NCI-H2196 (cell line): Measurements from ENCODE around the gene TMEM151B.
"Not testable (repeated sequence)": the region's sequence is repeated elsewhere in the genome, so short reads cannot be mapped to it uniquely, and the experiment has no call there.

ENCODE experiments used
- DNase-seq: peaks from one replicate; lab custom pipeline; 2025; ENCODE audit not compliant: unreplicated experiment; lab: John Stamatoyannopoulos, UW

The TMEM151B gene

GRCh38 chr6:44269921-44270525 is at the start of gene TMEM151B:
Gene TMEM151B (plus strand): TSS chr6:44270450. CDS start chr6:44270743, 293 bp downstream.
- DNase-seq: no peak

DNA sequence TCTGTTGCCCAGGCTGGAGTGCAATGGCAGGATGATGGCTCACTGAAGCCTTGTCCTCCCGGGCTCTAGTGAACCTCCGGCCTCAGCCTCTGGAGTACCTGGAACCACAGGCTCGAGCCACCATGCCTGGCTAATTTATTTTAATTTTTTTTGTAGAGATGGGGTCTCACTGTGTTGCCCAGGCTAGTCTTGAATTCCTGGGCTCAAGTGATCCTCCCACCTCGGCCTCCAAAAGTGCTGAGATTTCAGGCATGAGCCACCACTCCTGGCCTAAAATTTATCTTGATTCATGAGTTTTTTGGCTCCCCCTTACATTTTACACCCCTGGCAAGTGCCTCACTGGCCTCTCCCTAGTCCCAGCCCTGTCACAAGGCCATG is 49.3 kb upstream of the TMEM151B start:
- no peak for DNase-seq

DNA sequence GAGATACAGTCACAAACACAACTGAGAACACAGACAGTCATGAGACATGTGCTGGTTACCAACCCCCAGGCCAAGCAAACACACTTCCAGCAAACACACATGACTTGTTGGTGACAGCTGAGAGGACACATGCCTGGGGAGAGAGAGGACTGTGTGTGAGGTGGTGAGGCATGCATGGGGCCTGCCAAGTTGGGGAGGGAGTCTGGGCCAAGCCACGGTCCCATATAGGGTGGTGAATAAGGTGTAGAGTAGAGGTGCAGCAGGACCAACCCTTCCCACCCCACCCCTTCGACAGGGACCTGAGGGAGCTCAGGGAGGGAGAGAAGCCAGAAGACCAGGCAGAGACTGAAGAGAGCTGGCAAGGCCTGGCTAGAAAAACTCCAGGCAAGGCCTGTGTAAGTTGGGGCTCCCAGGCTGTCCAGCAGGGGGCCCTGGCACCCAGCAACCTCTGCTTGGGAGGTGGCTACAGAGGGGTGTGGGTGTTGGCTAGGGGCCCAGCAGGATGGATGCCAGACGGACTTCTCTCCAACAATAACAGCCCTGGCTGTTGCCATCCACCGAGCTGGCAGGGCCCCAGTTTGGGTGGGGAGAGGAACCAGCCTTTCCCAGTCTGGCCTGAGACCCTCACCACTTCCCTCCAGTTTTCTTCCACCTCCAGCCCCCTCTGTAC is 48.8 kb upstream of the TMEM151B start:
- peak; percentile 90 for DNase-seq

GRCh38 chr6:44221961-44222335 is 48.3 kb upstream of the TMEM151B start:
- DNase-seq: no peak

DNA sequence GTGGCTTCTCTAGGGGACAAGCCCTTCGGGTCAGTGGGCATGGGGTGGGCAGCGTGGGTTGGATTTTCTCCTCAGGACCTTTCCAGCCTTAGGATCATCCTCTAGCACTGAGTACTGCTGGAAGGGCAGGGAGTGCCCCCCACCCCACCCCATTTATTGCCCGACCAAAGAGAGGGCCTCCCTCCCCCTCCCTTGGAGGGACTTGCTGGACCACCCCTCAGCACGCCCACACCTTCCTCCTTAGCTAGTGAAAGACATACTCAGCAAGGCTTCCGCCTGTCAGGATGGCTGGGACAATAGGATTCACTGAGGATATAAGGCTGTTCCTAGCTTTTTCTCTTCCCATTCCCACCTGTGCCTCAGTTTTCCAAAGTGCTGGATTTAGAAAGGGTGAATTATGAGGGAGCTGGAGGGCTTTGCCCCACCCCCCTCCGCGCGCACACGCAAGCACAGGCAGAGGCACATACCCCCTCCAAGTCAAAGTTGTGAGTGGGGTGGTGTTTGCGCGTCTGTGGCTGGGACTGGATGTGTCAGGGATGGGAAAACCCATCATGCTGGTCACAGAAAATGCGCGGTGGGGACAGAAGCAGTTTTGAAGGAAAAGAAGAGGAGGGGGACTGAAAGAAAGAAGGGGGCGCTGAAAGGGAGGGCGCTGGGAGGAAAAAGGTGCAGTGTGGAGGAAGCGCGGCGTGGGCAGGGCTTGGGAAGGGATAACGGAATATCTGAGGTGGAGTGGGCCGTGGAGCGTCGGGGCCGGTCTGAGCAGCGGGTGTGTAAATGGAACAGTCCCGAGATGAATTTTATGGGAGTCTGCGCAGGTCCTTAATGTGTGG is 47.5 kb upstream of the TMEM151B start:
- no peak for DNase-seq

DNA sequence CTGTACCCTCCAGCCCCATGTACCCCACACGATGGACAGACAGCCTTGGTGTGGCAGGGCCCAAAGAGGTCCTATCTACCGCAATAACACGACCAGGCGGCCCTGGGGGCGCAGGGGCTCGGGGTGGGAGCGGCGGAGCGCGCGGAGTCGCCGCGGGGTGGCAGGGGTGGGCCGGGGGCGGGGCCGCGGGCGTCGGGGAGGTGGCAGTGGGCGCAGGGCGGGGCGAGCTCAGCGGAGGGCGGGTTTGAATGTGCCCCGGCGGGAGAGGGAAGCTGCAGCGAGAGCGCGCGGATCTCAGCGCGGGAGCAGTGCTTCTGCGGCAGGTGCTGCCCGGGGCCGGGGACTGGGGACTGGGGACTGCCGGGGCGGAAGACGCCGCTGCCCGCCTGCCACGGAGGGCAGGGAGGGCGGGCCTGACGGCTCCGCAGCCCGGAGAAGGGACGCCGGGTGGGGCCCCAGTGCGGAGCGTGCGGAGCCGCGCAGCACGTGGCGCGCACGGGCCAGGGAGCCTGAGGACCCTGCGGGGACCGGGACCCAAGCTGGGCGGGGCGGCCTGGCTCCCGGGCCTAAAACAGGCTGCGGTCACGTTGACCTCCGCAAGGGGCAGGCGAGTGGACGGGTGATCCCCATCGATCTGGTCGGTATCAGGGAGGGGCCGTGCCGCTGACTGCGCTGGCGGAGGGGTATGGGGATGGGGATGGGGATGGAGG is 46.8 kb upstream of the TMEM151B start, which contains the start of gene SLC29A1:
SLC29A1 (plus strand) TSS at position 277 of the 710 bp plus-strand sequence. CDS start 3,719 bp downstream, outside the sequence.
- peak; percentile 71 for DNase-seq

DNA sequence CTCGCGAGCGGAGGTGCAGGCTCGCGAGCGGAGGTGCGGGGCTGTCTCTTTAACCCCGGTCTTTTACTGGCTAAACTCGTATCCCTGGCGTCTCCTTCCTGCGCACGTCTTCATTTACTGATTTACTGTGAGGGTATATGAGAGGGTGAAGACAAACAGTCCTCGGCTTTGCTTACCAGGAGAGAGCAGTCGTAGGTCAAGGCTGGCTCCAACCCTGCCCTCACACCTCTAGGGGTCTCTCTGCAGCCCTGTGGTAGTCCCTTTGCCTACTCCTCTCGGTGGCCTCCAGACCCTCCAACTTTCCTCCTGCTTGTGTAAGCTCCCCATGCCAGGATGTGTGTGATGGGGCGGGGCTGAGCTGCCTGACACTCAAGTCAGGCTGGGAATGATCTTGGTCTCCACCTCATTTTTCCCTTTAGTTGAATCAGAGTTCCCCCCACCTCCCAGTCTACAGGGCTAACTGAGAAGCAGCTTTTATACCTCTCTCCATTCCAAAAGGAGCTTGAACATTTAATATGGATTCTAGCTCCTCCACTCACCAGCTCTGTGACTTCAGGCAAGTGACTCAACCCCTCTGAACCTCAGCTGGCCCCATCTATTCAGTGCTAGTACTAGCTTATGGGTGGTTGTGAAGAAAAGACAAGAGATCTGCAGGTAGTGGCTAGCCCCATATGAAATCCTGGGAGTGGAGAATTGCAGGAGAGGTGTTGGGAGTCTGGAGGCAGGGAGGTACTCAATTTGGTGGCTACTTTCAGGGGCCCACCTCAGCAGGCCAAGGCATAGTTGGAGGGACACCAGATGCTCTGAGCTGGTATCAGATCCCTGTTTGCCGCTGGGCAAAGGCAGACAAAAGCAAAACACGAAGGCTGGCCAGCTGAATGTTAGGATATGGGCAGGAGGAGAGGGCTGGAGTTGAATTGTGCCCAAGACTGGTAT is 46.0 kb upstream of the TMEM151B start:
- DNase-seq: no peak

GRCh38 chr6:44224965-44225305 is 45.3 kb upstream of the TMEM151B start:
- no peak for DNase-seq

- DNase-seq: no peak
These were observed 44.5 kb upstream of the TMEM151B start for GRCh38 chr6:44225579-44226325.

DNA sequence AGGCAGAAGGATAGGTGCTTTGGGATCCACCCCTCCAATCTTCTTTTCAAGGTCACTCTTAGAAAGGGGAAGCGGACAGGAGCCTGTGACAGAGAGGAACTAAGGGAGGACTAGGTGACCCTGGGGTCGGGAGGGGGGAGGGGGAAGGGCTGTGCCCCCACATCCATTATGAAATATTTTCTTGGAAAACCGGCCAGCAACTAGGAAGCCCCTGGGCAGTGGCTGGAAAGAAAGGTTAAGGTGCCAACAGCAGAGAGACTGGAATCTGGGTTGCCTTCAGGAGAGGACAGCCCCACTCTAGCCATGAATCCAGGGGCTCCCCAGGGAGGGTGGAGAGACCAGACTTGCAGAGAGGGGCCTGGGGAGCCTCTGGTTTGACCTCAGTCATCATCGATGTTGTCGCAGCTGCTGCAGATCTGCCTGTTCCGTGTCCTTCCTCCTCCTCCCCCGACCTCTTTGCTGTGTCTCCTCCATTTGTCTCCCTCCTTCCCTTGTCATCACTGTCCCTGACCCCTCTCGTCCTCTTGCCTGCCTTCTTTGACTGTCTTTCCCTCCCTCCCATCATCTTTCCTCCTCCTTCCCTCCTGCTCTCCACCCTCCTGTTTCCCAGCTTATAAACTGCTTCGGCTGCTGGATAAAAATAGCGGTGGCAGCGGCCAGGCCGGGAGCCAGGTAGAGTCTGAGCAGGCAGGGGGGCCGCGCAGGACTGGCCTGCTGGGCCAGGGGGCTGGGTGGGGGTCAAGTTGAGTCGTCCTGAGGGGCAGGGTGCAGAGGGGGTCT is 43.7 kb upstream of the TMEM151B start:
- DNase-seq: no peak

GRCh38 chr6:44227148-44227793 is 43.0 kb upstream of the TMEM151B start:
- no peak for DNase-seq

GRCh38 chr6:44228031-44228430 is 42.2 kb upstream of the TMEM151B start:
- DNase-seq: no peak

DNA sequence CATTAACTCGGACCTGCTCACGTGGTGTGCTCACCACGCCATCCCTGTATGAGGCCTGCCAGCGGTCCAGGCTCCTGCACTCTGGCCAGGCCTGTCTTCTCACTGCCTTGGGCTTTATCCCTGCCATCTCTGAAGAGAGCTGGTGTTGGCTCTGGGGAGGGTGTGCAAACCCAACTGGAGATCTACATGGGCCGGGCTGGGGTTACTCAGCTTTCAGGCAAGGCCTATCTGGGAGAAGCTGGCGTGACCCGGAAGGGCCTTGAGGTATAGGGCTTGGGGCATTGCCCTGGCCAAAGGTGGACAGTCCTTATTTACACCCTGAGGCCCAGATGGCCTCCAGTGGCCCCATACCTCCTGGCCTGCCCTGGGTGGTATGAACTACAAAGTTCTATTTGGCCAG is 41.8 kb upstream of the TMEM151B start:
- no peak for DNase-seq

DNA sequence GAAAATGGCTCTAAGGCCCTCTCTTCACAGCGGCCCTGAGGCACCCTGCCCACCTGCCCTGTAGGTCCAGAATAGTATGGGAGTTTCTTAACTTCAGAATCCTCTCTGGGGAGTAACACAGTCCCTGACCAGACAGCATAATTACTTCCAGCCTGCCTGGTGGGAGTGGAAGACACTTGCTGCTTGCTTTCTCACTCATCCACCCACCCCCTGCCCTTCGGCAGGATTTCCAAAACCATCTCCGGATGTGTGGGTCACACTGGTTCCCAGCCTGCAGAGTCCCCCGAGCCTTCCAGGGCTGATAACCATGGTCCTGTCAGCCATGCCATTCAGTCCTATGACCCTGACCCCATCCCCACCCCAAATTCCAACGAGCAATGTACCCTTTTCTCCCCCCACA is 41.4 kb upstream of the TMEM151B start:
- DNase-seq: no peak

DNA sequence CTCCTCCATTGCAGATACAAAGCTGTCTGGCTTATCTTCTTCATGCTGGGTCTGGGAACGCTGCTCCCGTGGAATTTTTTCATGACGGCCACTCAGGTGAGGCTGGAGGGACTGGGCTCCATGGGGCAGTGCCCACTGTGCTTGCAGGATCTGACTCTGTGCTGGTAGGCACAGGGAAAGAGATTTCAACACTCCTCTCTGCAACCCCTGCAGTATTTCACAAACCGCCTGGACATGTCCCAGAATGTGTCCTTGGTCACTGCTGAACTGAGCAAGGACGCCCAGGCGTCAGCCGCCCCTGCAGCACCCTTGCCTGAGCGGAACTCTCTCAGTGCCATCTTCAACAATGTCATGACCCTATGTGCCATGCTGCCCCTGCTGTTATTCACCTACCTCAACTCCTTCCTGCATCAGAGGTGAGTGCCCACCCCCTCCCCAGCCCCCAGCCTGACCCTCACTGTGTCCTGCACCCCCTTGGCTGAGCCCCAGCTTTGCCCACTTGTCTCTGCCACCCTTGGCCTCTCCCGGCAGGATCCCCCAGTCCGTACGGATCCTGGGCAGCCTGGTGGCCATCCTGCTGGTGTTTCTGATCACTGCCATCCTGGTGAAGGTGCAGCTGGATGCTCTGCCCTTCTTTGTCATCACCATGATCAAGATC is 40.7 kb upstream of the TMEM151B start:
- no peak for DNase-seq

- no peak for DNase-seq
These were observed 40.1 kb upstream of the TMEM151B start for GRCh38 chr6:44230034-44230675.

- DNase-seq: not testable (repeated sequence)
These were observed 38.8 kb upstream of the TMEM151B start for GRCh38 chr6:44231426-44231825.
